Right atrium auricular region (tissue), 2 donors: ENCODE results near the gene CNOT6L. TPM values are rescaled to one million over a fixed set of nuclear protein-coding genes. Genes with fewer than 3 reads are reported as not detected.
"Not testable (repeated sequence)": the region's sequence is repeated elsewhere in the genome, so short reads cannot be mapped to it uniquely, and the experiment has no call there.

Experiments
- DNase-seq: peaks from one replicate; pipeline ENCODE4 v3.0.0-alpha.2; 2019; ENCODE audit warnings: low spot score
- H3K27ac ChIP-seq, 2 donors: fragments of 200-600 bp; sonication (generic); 1 replicate in 1 of 2; 2 replicates in 1 of 2; pipeline ENCODE4 v1.5.1; 2016 to 2019
- H3K27me3 ChIP-seq, 2 donors: fragments of 200-600 bp; sonication (generic); one replicate each; pipeline versions ENCODE4 v1.5.1 to v1.6.0; 2017 to 2019
- H3K36me3 ChIP-seq: fragments of 200-600 bp; sonication (generic); one replicate; pipeline ENCODE4 v1.5.1; 2016
- H3K4me1 ChIP-seq, 2 donors: fragments of 200-600 bp; sonication (generic); one replicate each; pipeline versions ENCODE4 v1.5.1 to v1.6.0; 2017 to 2019
- H3K4me3 ChIP-seq, 2 donors: fragments of 200-600 bp; sonication (generic); 1 replicate in 1 of 2; 2 replicates in 1 of 2; pipeline ENCODE4 v1.5.1; 2017 to 2019; ENCODE audit warnings: mild to moderate bottlenecking in 1 of 2, moderate library complexity in 1 of 2
- H3K9me3 ChIP-seq, 2 donors: fragments of 200-600 bp; sonication (generic); one replicate each; pipeline ENCODE4 v1.5.1; 2019
- CTCF ChIP-seq, 2 donors: fragments of 200-600 bp; sonication (generic); IDR thresholded peaks; one replicate each; pipeline ENCODE4 v1.5.1; 2019; ENCODE audit warnings: antibody characterized with exemption in 2 of 2
- total RNA-seq, 2 donors: library from RNA; depleted of rRNA; stranded (reverse); fragments of >200 nt; gene quantifications; one replicate each; pipeline ENCODE4 v1.1.0, GENCODE V29; 2016

Gene CNOT6L
- total RNA-seq, 2 donors from 2014 or later: 11.4 to 14.3 TPM

GRCh38 chr4:77728420-77728819 is 90.7 kb downstream of the CNOT6L start:
- Histone ChIP-seq H3K36me3 (peaks cover 33% of the 10 kb centered on the region), H3K27me3 (no peaks in the 10 kb centered on the region), H3K9me3 (no peaks in the 10 kb centered on the region), H3K27ac (no peak overlapping the region), H3K4me1 (peaks cover 0 to 14% of the 10 kb centered on the region in 2 donors), H3K4me3 (no peak overlapping the region)
- peak in 1 of 2 donors; percentile 14 for TF ChIP-seq CTCF (IDR thresholded peaks at IDR 0.05)
- DNase-seq: no peak

GRCh38 chr4:77721073-77721472 is 98.1 kb downstream of the CNOT6L start:
- Histone ChIP-seq H3K4me1 (no peaks in the 10 kb centered on the region), H3K9me3 (no peaks in the 10 kb centered on the region), H3K4me3 (no peak overlapping the region), H3K36me3 (peaks cover 45% of the 10 kb centered on the region), H3K27ac (no peak overlapping the region), H3K27me3 (no peaks in the 10 kb centered on the region)
- no peak for TF ChIP-seq CTCF (IDR thresholded peaks at IDR 0.05)
- no peak for DNase-seq

GRCh38 chr4:77718500-77718899 is 100.7 kb downstream of the CNOT6L start:
- H3K36me3 ChIP-seq: peaks cover 26% of the 10 kb centered on the region
- H3K27me3 ChIP-seq, H3K9me3 ChIP-seq, DNase-seq, H3K27ac ChIP-seq, H3K4me1 ChIP-seq, H3K4me3 ChIP-seq: not testable (repeated sequence)

GRCh38 chr4:77715414-77716290 is 103.5 kb downstream of the CNOT6L start:
- H3K27me3 ChIP-seq: no peaks in the 10 kb centered on the region

GRCh38 chr4:77714514-77714913 is 104.7 kb downstream of the CNOT6L start:
- Histone ChIP-seq H3K9me3 (no peaks in the 10 kb centered on the region), H3K4me3 (no peak overlapping the region), H3K27ac (no peak overlapping the region), H3K36me3 (peaks cover 6% of the 10 kb centered on the region), H3K27me3 (no peaks in the 10 kb centered on the region), H3K4me1 (no peaks in the 10 kb centered on the region)
- TF ChIP-seq CTCF (IDR thresholded peaks at IDR 0.05): no peak
- DNase-seq: no peak

More at GRCh38 chr4:77715414-77716290, 103.5 kb downstream of the CNOT6L start:
- Histone ChIP-seq H3K4me3 (no peak overlapping the region), H3K9me3 (no peaks in the 10 kb centered on the region), H3K4me1 (no peaks in the 10 kb centered on the region), H3K27ac (no peak overlapping the region), H3K36me3 (peaks cover 7% of the 10 kb centered on the region)
- no peak for DNase-seq
- TF ChIP-seq CTCF (IDR thresholded peaks at IDR 0.05): no peak

GRCh38 chr4:77713884-77714283 is 105.3 kb downstream of the CNOT6L start:
- no peak overlapping the region for H3K27ac ChIP-seq
- H3K4me3 ChIP-seq: no peak overlapping the region
- TF ChIP-seq CTCF (IDR thresholded peaks at IDR 0.05): no peak
- H3K27me3 ChIP-seq: no peaks in the 10 kb centered on the region
- no peaks in the 10 kb centered on the region for H3K4me1 ChIP-seq
- no peak for DNase-seq
- no peaks in the 10 kb centered on the region for H3K9me3 ChIP-seq
- no peaks in the 10 kb centered on the region for H3K36me3 ChIP-seq
